ENCODE data around the gene DDA1. TPM values are rescaled to one million over a fixed set of nuclear protein-coding genes. Genes with fewer than 3 reads are reported as not detected.
A peak's percentile ranks its signal among the peaks of the same experiment; 100 is the strongest.
"Not testable (repeated sequence)": the region's sequence is repeated elsewhere in the genome, so short reads cannot be mapped to it uniquely, and the experiment has no call there.

The DDA1 gene
- total RNA-seq, 1 donor from 2014 or later: 38.7 TPM

GRCh38 chr19:17264641-17264979, 44.8 kb upstream of the DDA1 start, which contains the start of gene USHBP1:
Gene USHBP1 (minus strand): TSS chr19:17264745. CDS start chr19:17264299, 446 bp downstream.
- Mint-ChIP-seq H3K27ac (no peak within 1 kb of the TSS), H3K9me3 (peaks cover 6% of the 10 kb centered on the region), H3K4me1 (ENCODE audit: unreplicated experiment) (peaks cover 17% of the 10 kb centered on the region), H3K27me3 (peaks cover 6% of the 10 kb centered on the region), H3K4me3 (no peak within 1 kb of the TSS), H3K36me3 (peaks cover 4% of the 10 kb centered on the region)
- no peak for TF ChIP-seq CTCF (conservative IDR thresholded peaks at IDR 0.05)
- no peak for DNase-seq (ENCODE audit: extremely low spot score, unreplicated experiment)

GRCh38 chr19:17266026-17266425, 43.3 kb upstream of the DDA1 start:
- peaks cover 6% of the 10 kb centered on the region for H3K9me3 Mint-ChIP-seq
- TF ChIP-seq CTCF (conservative IDR thresholded peaks at IDR 0.05): no peak
- H3K4me3 Mint-ChIP-seq: no peak overlapping the region
- H3K4me1 Mint-ChIP-seq (ENCODE audit: unreplicated experiment): peaks cover 12% of the 10 kb centered on the region
- peaks cover 4% of the 10 kb centered on the region for H3K36me3 Mint-ChIP-seq
- DNase-seq (ENCODE audit: extremely low spot score, unreplicated experiment): no peak
- peaks cover 3% of the 10 kb centered on the region for H3K27me3 Mint-ChIP-seq
- H3K27ac Mint-ChIP-seq: peak overlapping the region; percentile 80

GRCh38 chr19:17266589-17266974, 42.8 kb upstream of the DDA1 start:
- Mint-ChIP-seq H3K27ac (peak overlapping the region; percentile 96), H3K27me3 (peaks cover 3% of the 10 kb centered on the region), H3K4me3 (peak overlapping the region; percentile 87), H3K9me3 (peaks cover 6% of the 10 kb centered on the region), H3K4me1 (ENCODE audit: unreplicated experiment) (peaks cover 11% of the 10 kb centered on the region), H3K36me3 (peaks cover 4% of the 10 kb centered on the region)
- no peak for DNase-seq (ENCODE audit: extremely low spot score, unreplicated experiment)
- TF ChIP-seq CTCF (conservative IDR thresholded peaks at IDR 0.05): no peak

GRCh38 chr19:17266975-17267788, 42.2 kb upstream of the DDA1 start, which contains the start of gene BABAM1:
Gene BABAM1 (plus strand): TSS chr19:17267443. CDS start chr19:17268807, 1,364 bp downstream.
- H3K27ac Mint-ChIP-seq: peak within 1 kb of the TSS; percentile 96
- H3K4me3 Mint-ChIP-seq: peak within 1 kb of the TSS; percentile 87
- no peak for TF ChIP-seq CTCF (conservative IDR thresholded peaks at IDR 0.05)
- H3K4me1 Mint-ChIP-seq (ENCODE audit: unreplicated experiment): peaks cover 11% of the 10 kb centered on the region
- peaks cover 3% of the 10 kb centered on the region for H3K27me3 Mint-ChIP-seq
- H3K36me3 Mint-ChIP-seq: peaks cover 4% of the 10 kb centered on the region
- peak; percentile 93 for DNase-seq (ENCODE audit: extremely low spot score, unreplicated experiment)
- H3K9me3 Mint-ChIP-seq: peaks cover 6% of the 10 kb centered on the region

GRCh38 chr19:17268754-17269153, 40.6 kb upstream of the DDA1 start:
- no peak for DNase-seq (ENCODE audit: extremely low spot score, unreplicated experiment)
- H3K27me3 Mint-ChIP-seq: peaks cover 3% of the 10 kb centered on the region
- peaks cover 4% of the 10 kb centered on the region for H3K36me3 Mint-ChIP-seq
- no peak overlapping the region for H3K27ac Mint-ChIP-seq
- H3K9me3 Mint-ChIP-seq: peaks cover 6% of the 10 kb centered on the region
- peaks cover 11% of the 10 kb centered on the region for H3K4me1 Mint-ChIP-seq (ENCODE audit: unreplicated experiment)
- TF ChIP-seq CTCF (conservative IDR thresholded peaks at IDR 0.05): no peak
- H3K4me3 Mint-ChIP-seq: peak overlapping the region; percentile 49

GRCh38 chr19:17274892-17275291, 34.5 kb upstream of the DDA1 start:
- H3K27me3 Mint-ChIP-seq; DNase-seq (ENCODE audit: extremely low spot score, unreplicated experiment); H3K9me3 Mint-ChIP-seq; H3K4me3 Mint-ChIP-seq; H3K4me1 Mint-ChIP-seq (ENCODE audit: unreplicated experiment); H3K27ac Mint-ChIP-seq: not testable (repeated sequence)
- H3K36me3 Mint-ChIP-seq: peaks cover 11% of the 10 kb centered on the region

Measured in type B pancreatic cell (in vitro differentiated cells).